Measurements from ENCODE around the gene ANKMY1. TPM values are rescaled to one million over a fixed set of nuclear protein-coding genes. Genes with fewer than 3 reads are reported as not detected.
A peak's percentile ranks its signal among the peaks of the same experiment; 100 is the strongest.

The ANKMY1 gene
- total and polyA plus RNA-seq, 2 of the 13 experiments (the other 11 are each of a cell fraction or from before 2014, with no cell fraction given), result 11.7 to 18.8 TPM

DNA sequence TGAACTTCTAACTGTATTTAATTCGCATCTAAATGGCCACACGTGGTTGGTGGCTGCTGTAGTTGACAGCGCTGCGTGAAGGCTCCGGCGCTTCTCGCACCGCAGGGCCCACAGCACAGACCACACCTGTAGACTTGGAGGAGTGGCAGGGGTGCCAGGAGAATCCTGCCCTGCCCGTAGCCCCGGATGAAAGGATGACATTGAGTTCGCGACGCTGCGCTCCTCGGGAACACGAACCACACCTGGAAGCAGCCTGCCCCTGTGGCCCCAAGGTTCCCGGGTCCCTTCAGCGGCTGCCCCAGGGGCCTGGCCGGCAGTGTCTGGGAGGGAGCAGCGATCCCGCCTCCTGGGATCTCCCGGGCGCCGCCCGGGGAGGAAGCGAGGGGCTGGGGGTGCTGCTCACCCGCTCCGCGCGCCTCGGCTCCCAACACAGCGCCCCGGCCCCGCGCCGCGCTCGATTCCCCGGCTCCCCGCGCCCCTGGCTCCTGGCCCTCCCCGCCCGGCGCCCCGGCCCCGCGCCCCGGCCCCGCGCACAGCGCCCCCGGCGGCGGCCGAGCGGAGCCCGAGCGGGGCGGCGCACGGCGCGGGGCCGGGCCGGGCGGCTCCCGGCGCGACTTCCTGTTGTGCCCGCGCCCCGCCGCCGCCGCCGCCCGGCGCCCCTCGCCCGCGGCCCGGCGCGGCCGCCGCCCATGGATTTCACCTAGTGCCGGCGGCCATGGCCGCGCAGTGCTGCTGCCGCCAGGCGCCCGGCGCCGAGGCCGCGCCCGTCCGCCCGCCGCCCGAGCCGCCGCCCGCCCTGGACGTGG lies 10.3 kb upstream of the ANKMY1 start, which contains the start of gene RNPEPL1 (continued):
- TF ChIP-seq GZF1 (CRISPR knock-in tag; IDR thresholded peaks at IDR 0.05) (no peak), ZFX (CRISPR knock-in tag; IDR thresholded peaks at IDR 0.05; ENCODE audit: low read depth) (peak; percentile 66; the same call in 1 of the 2 replicates), SRSF9 (IDR thresholded peaks at IDR 0.05; ENCODE audit: borderline replicate concordance, insufficient read depth, low read depth, low read length, poor library complexity, severe bottlenecking) (no peak), SIX4 (CRISPR knock-in tag; IDR thresholded peaks at IDR 0.05) (no peak), XRCC5 (optimal IDR thresholded peaks at IDR 0.05; ENCODE audit: low read length) (no peak), ZMYM3 (CRISPR knock-in tag; IDR thresholded peaks at IDR 0.05) (no peak), CENPT (CRISPR knock-in tag; IDR thresholded peaks at IDR 0.05; ENCODE audit: low read depth) (peak; percentile 70; the same call in 1 of the 2 replicates), ASH2L (IDR thresholded peaks at IDR 0.05; ENCODE audit: insufficient read length, low read depth, low read length) (peak; percentile 57), RXRB (CRISPR knock-in tag; IDR thresholded peaks at IDR 0.05; ENCODE audit: borderline replicate concordance) (peak; percentile 13; the same call in 1 of the 2 replicates), TARDBP (CRISPR knock-in tag; IDR thresholded peaks at IDR 0.05) (no peak), ONECUT2 (CRISPR knock-in tag; IDR thresholded peaks at IDR 0.05) (no peak), KLF16 (CRISPR knock-in tag; IDR thresholded peaks at IDR 0.05) (no peak; a peak in 1 of 4 replicates), ZNF773 (CRISPR knock-in tag; IDR thresholded peaks at IDR 0.05; ENCODE audit: borderline replicate concordance) (no peak), ZFP36L1 (CRISPR knock-in tag; IDR thresholded peaks at IDR 0.05) (no peak), RBAK (CRISPR knock-in tag; IDR thresholded peaks at IDR 0.05) (no peak), ZNF430 (CRISPR knock-in tag; IDR thresholded peaks at IDR 0.05) (peak; percentile 51; the same call in 1 of the 2 replicates)
- TF ChIP-seq, protein P1, sequence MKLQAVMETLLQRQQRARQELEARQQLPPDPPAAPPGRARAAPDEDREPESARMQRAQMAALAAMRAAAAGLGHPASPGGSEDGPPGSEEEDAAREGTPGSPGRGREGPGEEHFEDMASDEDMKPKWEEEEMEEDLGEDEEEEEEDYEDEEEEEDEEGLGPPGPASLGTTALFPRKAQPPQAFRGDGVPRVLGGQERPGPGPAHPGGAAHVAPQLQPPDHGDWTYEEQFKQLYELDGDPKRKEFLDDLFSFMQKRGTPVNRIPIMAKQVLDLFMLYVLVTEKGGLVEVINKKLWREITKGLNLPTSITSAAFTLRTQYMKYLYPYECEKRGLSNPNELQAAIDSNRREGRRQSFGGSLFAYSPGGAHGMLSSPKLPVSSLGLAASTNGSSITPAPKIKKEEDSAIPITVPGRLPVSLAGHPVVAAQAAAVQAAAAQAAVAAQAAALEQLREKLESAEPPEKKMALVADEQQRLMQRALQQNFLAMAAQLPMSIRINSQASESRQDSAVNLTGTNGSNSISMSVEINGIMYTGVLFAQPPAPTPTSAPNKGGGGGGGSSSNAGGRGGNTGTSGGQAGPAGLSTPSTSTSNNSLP (IDR thresholded peaks at IDR 0.05; ENCODE audit: low read depth, low read length), result no peak
- TF ChIP-seq, protein P2, sequence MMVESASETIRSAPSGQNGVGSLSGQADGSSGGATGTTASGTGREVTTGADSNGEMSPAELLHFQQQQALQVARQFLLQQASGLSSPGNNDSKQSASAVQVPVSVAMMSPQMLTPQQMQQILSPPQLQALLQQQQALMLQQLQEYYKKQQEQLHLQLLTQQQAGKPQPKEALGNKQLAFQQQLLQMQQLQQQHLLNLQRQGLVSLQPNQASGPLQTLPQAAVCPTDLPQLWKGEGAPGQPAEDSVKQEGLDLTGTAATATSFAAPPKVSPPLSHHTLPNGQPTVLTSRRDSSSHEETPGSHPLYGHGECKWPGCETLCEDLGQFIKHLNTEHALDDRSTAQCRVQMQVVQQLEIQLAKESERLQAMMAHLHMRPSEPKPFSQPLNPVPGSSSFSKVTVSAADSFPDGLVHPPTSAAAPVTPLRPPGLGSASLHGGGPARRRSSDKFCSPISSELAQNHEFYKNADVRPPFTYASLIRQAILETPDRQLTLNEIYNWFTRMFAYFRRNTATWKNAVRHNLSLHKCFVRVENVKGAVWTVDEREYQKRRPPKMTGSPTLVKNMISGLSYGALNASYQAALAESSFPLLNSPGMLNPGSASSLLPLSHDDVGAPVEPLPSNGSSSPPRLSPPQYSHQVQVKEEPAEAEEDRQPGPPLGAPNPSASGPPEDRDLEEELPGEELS (CRISPR knock-in tag; IDR thresholded peaks at IDR 0.05), result no peak
- TF ChIP-seq, protein P3, sequence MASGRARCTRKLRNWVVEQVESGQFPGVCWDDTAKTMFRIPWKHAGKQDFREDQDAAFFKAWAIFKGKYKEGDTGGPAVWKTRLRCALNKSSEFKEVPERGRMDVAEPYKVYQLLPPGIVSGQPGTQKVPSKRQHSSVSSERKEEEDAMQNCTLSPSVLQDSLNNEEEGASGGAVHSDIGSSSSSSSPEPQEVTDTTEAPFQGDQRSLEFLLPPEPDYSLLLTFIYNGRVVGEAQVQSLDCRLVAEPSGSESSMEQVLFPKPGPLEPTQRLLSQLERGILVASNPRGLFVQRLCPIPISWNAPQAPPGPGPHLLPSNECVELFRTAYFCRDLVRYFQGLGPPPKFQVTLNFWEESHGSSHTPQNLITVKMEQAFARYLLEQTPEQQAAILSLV (CRISPR knock-in tag; IDR thresholded peaks at IDR 0.05; ENCODE audit: borderline replicate concordance), result peak; percentile 61; the same call in 1 of the 2 replicates
- TF ChIP-seq, protein P4, sequence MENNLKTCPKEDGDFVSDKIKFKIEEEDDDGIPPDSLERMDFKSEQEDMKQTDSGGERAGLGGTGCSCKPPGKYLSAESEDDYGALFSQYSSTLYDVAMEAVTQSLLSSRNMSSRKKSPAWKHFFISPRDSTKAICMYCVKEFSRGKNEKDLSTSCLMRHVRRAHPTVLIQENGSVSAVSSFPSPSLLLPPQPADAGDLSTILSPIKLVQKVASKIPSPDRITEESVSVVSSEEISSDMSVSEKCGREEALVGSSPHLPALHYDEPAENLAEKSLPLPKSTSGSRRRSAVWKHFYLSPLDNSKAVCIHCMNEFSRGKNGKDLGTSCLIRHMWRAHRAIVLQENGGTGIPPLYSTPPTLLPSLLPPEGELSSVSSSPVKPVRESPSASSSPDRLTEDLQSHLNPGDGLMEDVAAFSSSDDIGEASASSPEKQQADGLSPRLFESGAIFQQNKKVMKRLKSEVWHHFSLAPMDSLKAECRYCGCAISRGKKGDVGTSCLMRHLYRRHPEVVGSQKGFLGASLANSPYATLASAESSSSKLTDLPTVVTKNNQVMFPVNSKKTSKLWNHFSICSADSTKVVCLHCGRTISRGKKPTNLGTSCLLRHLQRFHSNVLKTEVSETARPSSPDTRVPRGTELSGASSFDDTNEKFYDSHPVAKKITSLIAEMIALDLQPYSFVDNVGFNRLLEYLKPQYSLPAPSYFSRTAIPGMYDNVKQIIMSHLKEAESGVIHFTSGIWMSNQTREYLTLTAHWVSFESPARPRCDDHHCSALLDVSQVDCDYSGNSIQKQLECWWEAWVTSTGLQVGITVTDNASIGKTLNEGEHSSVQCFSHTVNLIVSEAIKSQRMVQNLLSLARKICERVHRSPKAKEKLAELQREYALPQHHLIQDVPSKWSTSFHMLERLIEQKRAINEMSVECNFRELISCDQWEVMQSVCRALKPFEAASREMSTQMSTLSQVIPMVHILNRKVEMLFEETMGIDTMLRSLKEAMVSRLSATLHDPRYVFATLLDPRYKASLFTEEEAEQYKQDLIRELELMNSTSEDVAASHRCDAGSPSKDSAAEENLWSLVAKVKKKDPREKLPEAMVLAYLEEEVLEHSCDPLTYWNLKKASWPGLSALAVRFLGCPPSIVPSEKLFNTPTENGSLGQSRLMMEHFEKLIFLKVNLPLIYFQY (CRISPR knock-in tag; IDR thresholded peaks at IDR 0.05; ENCODE audit: borderline replicate concordance), result no peak

All from HepG2 (cell line).